IPS-11a (cell line): Measurements from ENCODE around the gene LMF1.
"Not testable (repeated sequence)": the region's sequence is repeated elsewhere in the genome, so short reads cannot be mapped to it uniquely, and the experiment has no call there.

ENCODE experiments used
- H3K4me3 ChIP-seq: one replicate; pipeline ENCODE4 v1.5.1; 2013; ENCODE audit warnings: low read depth, low read length, control low read depth

LMF1 gene

DNA sequence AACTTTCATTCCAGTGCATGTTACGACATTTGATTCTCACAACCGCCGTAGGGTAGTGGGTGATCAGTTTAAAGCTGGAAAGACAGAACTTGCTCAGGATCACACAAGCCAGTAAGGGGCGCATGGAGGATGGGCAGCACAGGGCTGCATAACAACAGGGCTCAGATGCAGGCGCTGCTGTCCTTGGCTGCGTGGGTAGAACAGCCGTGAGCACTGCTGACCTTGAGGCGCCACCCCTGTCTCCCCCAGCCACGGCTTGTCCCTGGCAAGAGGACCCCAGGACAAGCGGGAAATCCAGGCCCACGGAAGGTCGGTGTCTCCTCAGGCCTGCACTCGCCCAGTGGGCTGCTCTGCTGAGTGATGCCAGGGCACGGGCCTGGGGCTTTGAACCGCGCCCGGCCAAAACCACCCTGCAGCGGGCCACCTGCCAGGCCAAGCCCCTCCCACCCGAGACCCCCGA, 84.7 kb downstream of the LMF1 start:
- H3K4me3 ChIP-seq = peak overlapping the region; percentile 10

DNA sequence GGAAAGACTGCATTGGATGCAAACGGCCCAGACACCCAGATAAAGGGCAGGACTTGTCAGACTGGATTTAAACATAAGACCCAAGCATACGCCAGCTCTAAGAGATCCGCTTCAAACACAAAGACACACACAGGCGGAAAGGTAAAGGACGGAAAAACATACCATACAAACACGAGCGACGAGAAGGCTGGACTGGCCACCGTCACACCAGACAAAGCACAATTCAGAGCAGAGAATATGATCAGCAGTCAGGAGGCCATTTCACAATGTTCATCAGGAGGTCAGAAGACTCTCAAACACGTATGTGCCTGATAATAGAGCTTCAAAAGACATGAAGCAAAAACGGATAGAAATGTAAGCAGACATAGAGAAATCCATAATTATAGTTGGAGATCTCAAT, 85.4 kb downstream of the LMF1 start:
- no peak overlapping the region for H3K4me3 ChIP-seq

DNA sequence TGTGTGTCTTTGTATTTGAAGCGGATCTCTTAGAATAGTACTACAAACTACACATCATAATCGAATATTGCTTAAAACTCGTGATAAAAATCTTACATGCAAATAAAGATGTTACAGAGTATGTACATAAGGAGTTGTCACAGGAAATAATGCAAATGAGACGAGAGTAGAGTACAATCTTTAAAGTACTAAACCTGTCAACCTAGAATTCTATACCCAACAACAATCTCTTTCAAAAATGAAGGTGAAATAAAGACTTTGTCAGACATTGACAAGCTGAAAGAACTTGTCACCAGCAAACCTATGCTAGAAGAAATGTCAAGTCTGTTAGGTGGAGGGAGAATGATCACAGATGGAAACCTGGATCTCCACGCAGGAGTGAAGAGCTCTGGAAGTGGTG, 86.6 kb downstream of the LMF1 start:
- no peak overlapping the region for H3K4me3 ChIP-seq

DNA sequence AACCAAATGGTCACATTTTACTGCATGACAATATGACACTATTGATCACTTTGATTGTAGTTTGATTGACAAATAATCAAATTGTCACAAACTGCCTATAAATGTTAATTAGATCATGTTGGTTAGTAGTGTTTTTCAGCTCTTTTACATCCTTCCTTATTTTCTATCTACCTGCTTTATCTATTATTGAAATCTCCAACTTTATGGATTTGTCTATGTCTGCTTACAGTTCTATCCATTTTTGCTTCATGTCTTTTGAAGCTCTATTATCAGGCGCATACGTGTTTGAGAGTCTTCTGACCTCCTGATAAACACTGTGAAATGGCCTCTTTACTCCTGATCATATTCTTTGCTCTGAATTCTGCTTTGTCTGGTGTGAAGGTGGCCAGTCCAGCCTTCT, 87.0 kb downstream of the LMF1 start:
- H3K4me3 ChIP-seq = no peak overlapping the region

DNA sequence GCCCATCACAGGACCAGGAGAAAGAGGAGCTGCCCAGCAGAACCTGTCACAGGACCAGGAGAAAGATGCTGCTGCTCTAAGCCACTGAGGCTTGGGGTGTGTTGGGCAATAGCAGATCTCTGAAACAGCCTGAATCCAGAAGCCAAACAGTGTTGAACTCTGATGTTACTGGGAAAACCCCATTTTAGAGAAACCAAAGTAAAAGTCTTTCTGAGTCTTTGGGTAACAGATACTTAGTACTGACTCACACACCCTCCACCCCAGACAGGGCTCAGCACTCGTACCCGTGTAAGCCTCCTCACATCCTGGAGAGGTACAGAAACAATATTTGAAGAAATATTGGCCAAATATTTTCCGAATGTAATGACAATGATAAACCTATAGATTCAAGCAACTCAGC, 87.4 kb downstream of the LMF1 start:
- H3K4me3 ChIP-seq = no peak overlapping the region

DNA sequence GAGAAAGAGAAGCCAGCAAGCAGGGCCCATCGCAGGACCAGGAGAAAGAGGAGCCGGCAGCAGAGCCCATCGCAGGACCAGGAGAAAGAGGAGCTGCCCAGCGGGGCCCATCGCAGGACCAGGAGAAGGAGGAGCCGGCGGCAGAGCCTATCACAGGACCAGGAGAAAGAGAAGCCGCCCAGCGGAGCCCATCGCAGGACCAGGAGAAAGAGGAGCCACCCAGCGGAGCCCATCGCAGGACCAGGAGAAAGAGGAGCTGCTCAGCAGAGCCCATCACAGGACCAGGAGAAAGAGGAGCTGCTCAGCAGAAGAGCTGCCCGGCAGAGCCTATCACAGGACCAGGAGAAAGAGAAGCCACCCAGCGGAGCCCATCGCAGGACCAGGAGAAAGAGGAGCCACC, 88.1 kb downstream of the LMF1 start:
- H3K4me3 ChIP-seq = not testable (repeated sequence)

DNA sequence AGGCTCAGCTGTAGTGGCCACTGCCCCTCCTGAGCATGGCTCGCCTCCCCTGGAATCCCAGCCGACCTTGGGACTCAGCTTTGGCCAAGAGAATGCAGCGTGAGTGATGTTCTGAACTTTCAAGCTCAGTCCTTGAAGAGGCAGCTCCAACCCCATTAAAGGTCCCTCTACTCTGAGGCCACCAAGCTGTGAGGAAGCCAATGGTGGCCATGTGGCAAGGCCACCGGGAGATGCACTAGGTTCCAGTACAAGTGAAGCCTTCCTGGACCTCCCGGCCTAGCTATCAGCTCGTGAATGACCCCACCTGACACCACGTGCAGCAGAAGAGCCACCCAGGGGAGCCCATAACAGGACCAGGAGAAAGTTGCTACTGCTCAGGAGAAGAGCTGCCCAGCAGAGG, 88.5 kb downstream of the LMF1 start:
- H3K4me3 ChIP-seq = no peak overlapping the region

DNA sequence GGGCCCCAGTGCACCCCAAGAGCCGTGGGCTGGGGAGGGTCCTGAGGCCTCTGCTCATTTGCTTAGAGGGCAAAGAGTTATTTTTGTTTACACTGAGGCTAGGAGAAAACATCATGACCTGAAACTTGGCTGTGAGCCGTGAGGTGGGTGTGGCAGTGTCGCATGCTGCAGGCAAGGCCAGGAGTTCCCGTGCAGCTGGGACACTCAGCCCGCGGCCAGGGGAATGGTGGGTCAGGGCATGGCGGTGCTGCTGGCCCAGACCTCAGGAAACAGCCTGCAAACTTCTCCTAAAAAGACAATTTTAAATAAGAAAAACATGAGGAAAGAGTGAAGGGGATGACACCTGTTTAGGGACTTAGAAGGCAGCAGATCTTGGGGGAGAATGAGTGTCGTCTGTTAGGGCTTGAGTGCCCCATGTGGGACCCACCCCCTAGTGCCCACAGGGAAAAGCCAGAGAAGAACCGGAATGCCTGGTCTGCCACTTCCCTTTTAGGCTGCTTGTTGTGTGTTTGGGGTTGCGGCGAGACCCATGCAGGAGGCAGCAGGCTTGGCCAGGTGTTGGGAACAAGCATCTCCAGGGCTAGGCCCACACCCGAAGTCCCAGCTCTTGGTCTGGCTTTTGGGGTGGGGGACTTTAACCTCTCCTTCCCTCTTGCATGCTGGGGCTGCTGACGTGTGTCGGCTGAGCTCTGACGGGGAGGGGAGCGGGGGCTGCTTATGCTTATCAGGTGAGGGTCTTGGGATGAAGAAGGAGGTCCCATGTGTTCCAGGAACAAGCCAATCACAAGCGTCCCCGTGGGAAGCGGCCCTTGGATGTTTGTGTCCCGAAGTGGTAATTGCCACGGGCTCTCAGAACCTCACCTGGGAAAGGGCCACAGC, 89.3 kb downstream of the LMF1 start:
- no peak overlapping the region for H3K4me3 ChIP-seq

DNA sequence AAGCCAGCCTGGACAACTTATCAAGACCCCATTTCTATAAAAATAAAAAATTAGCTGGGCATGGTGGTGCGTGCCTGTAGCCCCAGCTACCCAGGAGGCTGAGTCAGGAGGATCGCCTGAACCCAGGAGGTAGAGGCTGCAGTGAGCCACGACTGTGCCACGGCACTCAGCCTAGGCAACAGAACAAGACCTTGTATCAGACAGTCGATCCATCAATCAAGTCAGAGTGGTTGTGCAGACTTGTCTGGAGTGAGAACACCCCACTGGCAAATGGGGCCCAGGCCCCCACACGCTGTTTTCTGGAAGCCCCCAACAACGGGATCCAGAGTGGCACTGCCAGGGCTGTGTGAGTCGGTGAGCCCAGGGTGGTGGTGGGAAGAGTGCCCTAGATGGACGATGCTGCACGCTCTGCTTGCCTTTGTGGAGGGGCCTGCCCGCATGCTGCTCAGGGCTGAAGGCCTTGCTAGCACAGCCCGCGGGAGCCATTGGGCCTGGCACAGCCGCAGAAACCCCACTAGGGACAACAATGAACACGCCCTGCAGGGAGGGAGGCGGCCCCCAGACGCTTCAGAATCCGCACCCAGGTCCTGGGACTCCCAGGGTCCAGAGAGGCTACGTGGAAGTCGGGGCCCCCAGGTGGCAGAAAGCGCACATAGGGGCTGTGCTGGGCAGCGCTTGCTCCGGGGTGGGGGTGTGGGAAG, 90.2 kb downstream of the LMF1 start:
- H3K4me3 ChIP-seq = no peak overlapping the region

DNA sequence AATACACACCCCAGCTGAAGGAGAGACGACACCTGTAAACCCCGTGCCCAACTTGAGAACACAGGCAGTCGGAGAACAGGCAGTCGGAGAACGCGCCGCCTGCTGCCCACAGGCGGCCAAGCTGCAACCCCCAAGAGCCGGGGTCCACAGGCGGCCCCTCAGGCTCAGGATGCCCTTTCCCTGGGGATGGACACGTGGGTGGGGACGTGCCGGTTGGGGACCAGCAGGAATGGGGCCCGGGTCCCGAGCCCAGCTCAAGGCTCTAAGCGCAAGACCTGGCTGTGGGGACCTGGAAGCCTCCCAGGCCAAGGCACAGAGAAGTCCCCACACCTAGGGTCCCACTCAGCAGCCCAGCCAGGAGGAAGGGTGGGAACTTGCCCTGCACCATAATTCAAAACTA, 90.8 kb downstream of the LMF1 start:
- H3K4me3 ChIP-seq = no peak overlapping the region

DNA sequence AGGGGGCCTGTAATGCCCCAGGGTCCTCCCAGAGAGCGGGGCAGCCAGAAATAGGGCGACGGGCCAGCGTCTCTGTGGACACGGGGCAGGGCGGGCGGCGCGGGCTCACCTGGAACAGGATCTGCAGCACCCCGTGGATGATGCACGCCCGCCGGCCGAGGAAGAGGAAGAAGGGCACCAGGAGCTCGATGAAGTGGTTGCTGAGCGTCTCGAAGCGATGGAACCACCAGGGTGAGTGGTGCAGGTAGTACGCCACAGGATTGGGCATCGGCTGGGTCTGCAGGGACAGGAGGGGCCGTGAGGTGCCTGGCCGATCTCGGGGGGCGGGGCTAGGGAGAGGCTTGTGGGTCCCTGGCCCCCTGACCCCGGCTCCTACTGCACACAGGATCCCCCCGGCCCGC, 91.3 kb downstream of the LMF1 start:
- H3K4me3 ChIP-seq = no peak overlapping the region

DNA sequence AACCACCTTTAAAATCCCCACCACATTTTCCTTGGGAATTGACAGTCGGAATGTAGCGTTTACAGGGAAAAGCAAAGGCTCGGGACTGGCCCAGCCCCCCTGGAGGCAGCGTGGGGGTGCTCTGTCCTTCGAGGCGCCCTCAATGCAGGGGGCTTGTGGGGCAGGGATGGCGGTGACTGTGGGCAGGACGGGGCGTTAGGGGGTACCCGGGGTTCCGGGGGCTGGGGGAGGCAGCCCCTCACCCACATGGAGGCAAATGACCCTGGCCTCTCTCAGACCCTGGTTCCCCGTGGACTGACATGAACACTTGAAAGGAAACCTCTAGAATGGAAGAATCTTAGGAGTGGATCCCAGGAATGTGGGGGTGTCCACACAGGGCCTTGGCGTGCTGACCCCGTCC, 91.9 kb downstream of the LMF1 start:
- no peak overlapping the region for H3K4me3 ChIP-seq

DNA sequence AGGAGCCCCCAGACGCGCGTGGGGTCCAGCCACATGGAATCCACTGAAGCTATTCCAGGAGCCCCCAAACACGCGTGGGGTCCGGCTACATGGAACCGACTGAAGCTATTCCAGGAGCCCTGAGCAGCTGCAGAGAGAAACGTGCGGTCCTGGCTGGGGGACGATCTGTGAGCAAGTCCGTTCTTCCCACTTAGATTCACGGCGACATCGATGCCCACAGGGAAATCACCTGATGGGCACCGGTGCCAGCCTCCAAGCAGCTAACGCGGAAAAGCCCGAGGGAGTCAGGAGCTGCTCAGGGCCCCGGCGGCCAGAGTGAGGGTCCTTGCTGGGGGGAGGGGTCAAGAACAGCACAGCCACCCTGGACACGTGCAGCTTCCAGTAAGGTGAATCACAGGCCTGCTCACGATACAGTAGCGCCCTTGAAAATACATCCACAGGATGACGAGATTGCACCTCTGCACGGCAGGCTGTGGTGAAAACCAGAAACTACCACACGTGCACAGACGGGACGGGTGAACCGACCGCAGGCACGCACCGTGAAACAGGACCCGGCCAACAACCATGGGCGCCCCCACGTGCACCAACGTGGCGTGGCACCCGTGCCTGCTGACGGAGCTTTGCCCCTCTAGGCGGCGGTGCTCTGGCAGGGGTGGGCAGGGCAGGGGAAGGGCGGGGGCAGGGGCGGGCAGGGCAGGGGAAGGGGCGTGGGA, 92.6 kb downstream of the LMF1 start:
- no peak overlapping the region for H3K4me3 ChIP-seq

DNA sequence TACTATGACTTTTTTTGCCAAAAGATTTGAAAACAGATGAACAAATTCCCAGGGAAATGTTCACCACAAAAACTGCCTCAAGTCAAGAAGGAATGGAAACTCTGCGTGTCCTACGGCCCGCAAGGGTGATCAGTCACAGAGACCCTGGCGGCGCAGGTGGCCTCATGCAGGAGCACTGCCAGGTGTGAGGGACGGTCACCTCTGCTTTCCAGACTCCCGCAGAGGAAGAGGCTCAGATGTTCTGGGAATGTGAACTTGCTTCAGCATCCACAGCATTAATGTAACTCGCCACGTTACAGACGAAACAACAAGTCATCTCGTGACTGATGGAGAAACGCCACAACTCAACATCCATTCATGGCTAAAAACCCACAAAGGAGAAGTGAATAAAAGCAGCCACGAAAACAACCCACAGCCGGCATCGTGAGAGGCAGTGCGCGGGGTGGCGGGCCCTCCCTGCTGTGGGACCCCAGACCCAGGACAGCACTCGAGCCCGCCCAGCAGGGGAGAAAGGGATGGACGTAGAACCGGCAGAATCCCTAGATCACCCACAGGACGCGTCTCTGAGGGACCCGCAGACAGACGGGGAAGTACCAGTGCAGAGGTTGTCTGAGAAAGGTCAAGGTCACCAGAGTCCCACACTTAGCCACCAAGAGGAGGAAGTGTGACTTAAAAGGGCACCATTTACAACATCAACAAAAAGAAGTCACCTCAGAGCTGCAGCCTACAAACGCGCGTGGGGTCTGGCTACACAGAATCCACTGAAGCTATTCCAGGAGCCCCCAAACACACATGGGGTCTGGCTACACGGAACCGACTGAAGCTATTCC, 93.3 kb downstream of the LMF1 start:
- H3K4me3 ChIP-seq = no peak overlapping the region

DNA sequence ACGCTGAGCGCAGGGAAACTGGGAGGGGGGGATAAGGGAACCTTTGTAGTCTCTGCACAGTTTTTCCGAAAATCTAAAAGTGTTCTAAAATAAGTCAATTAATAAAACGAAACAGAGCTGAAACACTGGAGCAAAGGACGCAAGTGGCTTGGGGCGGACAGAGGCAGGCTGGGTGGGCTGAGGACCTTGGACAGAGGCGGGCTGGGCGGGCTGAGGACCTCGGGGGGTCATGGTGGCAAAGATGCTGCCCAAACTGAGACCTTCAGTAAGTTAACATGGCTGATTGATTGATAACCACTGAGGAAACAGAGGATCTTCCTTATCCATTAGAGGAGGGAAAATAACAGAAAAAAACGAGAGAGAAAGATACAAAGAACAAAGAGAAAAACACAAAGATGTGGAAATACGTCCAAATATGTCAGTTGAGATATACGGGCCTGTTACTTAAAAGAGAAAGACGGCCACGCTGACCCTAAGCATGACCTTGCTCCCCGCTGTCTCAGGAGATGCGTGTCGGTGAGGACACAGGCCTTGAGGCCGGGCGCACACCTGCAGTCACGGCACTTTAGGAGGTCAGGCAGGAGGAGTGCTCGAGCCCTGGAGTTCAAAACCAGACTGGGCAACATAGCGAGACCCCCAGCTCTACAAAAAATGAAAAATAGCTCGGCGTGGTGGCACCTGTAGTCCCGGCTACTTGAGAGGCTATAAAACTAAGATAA, 94.1 kb downstream of the LMF1 start:
- no peak overlapping the region for H3K4me3 ChIP-seq

DNA sequence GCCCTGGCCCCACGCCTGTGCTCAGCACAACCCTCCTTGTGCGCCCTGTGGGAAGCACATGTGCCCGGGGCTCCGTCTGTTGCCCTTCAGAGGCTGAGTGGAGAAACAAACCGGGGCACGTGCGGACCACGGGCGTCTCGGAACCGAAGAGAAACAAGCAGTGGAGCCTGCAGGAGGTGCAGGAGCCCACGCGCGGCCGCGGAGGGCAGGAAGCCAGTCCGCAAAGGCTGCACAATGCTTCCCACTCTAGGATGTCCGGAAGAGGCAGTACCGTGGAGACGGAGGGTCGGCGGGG, 94.8 kb downstream of the LMF1 start:
- H3K4me3 ChIP-seq = no peak overlapping the region

DNA sequence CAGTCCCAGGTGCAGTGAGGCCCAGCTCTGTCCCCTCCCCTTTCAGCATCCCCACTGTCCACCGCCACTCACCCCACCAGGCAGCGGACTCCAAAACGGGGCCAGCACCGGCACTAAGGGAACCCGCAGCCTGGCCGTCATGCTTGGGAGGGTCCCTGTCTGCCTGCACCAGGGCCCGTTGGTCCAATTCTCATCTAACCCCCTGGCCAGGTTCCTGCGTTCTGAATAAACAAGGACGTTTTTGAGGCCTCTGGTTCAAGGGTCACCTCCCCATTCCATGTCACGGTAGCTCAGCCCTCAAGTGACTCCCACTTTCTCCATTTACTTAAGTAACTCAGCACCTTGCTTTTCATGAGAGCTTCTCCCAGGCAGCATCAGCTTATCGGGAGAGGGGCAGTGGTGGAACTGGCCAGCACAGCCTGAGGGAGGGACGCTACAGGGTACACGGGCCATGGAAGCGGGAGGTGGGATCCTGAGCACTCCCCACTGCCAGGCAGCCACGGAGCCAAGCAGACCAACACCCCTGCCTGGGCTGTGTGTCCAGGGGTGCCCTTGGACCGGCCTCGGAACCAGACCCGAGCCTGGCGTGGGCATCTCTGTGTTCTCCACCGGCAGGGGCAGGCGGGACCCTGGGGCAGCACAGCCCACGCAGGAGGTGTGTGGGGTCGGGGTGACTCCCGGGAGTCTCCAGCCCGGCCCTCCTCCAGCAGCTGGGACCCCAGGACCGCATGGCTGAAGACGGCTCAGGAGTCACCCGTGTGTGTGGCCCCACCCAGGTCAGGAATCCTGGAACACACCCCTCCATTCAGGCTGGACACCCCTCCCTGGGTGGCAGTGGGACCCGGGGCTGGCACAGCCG, 95.4 kb downstream of the LMF1 start:
- H3K4me3 ChIP-seq = no peak overlapping the region

DNA sequence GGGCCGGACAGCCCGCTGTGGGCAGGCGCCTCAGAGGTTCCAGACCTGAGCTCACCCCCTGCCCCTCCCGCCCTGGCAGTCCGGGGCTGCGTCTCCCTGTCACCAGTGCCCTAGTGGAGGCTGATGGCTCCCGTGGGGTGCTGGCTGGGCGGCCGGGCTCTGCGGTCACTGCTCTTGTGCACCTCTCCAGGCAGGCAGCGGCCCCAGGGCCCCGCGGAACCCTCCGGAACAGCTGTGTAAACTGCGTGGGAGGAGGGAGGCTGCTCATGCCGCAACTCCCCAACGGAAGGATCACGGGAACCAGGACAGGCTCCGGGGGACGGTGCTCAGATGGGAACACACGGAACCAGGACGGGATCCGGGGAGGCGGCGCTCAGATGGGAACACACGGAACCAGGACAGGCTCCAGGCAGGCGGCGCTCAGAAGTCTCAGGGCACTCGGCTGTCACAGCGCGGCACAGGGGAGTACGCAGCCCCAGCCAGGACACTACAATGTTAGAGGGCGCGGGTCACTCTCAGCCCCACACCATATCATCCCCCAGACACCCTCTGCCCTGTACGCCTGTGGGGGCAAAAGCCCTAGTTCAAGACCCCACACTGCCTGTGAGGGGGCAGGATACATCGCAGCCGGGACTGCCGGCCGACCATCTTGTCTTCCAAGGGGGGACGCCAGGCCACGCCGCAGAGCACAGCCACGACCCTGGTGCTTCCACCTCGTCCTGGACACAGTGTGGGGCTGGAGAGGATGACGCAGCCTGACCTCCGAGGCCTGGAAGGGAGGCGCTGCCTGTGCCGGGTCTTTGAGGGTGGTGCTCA, 96.2 kb downstream of the LMF1 start:
- H3K4me3 ChIP-seq = no peak overlapping the region

DNA sequence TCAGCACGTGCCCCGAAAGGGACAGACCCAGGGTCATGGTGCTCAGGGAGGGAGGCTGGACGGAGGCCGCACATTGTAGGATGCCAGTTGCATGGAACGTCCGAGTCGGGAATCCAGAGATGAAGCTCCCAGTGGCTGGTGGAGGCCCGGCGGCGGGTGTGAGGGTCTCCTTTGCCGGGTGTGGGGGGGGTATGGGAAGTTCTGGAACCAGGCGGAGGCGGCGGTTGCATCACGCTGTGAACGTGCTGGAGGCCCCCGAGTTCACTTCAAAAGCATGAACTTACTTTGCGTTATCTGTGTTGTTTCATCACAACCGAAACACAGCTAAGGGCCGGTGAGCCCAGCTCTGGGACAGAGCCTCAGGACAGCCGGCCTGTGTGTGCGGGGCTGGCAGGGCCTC, 96.9 kb downstream of the LMF1 start:
- no peak overlapping the region for H3K4me3 ChIP-seq
